Measurements from ENCODE around the gene KMO. TPM values are rescaled to one million over a fixed set of nuclear protein-coding genes. Genes with fewer than 3 reads are reported as not detected.
A peak's percentile ranks its signal among the peaks of the same experiment; 100 is the strongest.

Gene KMO
- total RNA-seq, 1 donor from 2014 or later = 19.0 TPM

GRCh38 chr1:241531195-241532161 lies 700 bp upstream of the KMO start:
- DNase-seq (no peak), ATAC-seq (peak; percentile 93)
- intact Hi-C loops (cut with DNase I) = no loop called here
- H3K27me3 ChIP-seq = peaks cover 4% of the 10 kb centered on the region
- peaks cover 8% of the 10 kb centered on the region for H3K4me1 ChIP-seq
- TF ChIP-seq CTCF (IDR thresholded peaks at IDR 0.05) = peak; percentile 71
- peak overlapping the region; percentile 75 for H3K27ac ChIP-seq
- no peaks in the 10 kb centered on the region for H3K36me3 ChIP-seq
- peak overlapping the region; percentile 57 for H3K4me3 ChIP-seq
- no peaks in the 10 kb centered on the region for H3K9me3 ChIP-seq

GRCh38 chr1:241532864-241533263 lies 686 bp downstream of the KMO start:
- H3K36me3 ChIP-seq = no peaks in the 10 kb centered on the region
- intact Hi-C loops (cut with DNase I) = no loop called here
- peak overlapping the region; percentile 57 for H3K4me3 ChIP-seq
- DNase-seq = no peak
- no peaks in the 10 kb centered on the region for H3K27me3 ChIP-seq
- peaks cover 8% of the 10 kb centered on the region for H3K4me1 ChIP-seq
- H3K27ac ChIP-seq = peak overlapping the region; percentile 75
- ATAC-seq = peak; percentile 59
- H3K9me3 ChIP-seq = no peaks in the 10 kb centered on the region
- TF ChIP-seq CTCF (IDR thresholded peaks at IDR 0.05) = no peak

- no peak for TF ChIP-seq CTCF (IDR thresholded peaks at IDR 0.05)
- ATAC-seq (peak; percentile 25), DNase-seq (no peak)
- no peaks in the 10 kb centered on the region for H3K9me3 ChIP-seq
- no peaks in the 10 kb centered on the region for H3K36me3 ChIP-seq
- intact Hi-C loops (cut with DNase I) = no loop called here
- peak overlapping the region; percentile 75 for H3K27ac ChIP-seq
- peaks cover 8% of the 10 kb centered on the region for H3K4me1 ChIP-seq
- peak overlapping the region; percentile 57 for H3K4me3 ChIP-seq
- no peaks in the 10 kb centered on the region for H3K27me3 ChIP-seq
Measured at GRCh38 chr1:241533326-241534115, 1.3 kb downstream of the KMO start.

- no peak for TF ChIP-seq CTCF (IDR thresholded peaks at IDR 0.05)
- Histone ChIP-seq H3K27me3 (no peaks in the 10 kb centered on the region), H3K36me3 (no peaks in the 10 kb centered on the region), H3K4me3 (no peak overlapping the region), H3K27ac (no peak overlapping the region), H3K9me3 (no peaks in the 10 kb centered on the region), H3K4me1 (peaks cover 8% of the 10 kb centered on the region)
- intact Hi-C loops (cut with DNase I) = no loop called here
- peak; percentile 61 for ATAC-seq
- DNase-seq = no peak
Measured at GRCh38 chr1:241536304-241536703, 4.1 kb downstream of the KMO start.

- Histone ChIP-seq H3K27me3 (no peaks in the 10 kb centered on the region), H3K36me3 (no peaks in the 10 kb centered on the region), H3K4me1 (peaks cover 8% of the 10 kb centered on the region), H3K27ac (no peak overlapping the region), H3K4me3 (no peak overlapping the region), H3K9me3 (no peaks in the 10 kb centered on the region)
- no peak for TF ChIP-seq CTCF (IDR thresholded peaks at IDR 0.05)
- intact Hi-C loops (cut with DNase I) = no loop called here
- DNase-seq (no peak), ATAC-seq (no peak)
Measured at GRCh38 chr1:241536969-241537368, 4.8 kb downstream of the KMO start.

All from upper lobe of right lung (tissue), 1 donor.